ENCODE data around the gene UGT1A4. TPM values are rescaled to one million over a fixed set of nuclear protein-coding genes. Genes with fewer than 3 reads are reported as not detected.

The UGT1A4 gene
- total RNA-seq, 1 experiment from 2014 or later: 73.6 TPM

GRCh38 chr2:233821196-233821595 is 102.7 kb downstream of the UGT1A4 start:
- H3K36me3 ChIP-seq (ENCODE audit: low read depth): no peaks in the 10 kb centered on the region
- no peaks in the 10 kb centered on the region for H4K20me1 ChIP-seq (ENCODE audit: insufficient read depth)
- H3F3A ChIP-seq (ENCODE audit: insufficient read depth, low read depth): no peaks in the 10 kb centered on the region
- ChIA-PET CTCF (no interaction called here), POLR2A (ENCODE audit: unreplicated experiment) (interaction anchor here (0.5 kb wide), 1 partner anchor 1003 kb away, joined by 4 read pairs; no protein-coding TSS in a partner anchor)
- H3K4me3 ChIP-seq: no peak overlapping the region
- TF ChIP-seq, protein P1, sequence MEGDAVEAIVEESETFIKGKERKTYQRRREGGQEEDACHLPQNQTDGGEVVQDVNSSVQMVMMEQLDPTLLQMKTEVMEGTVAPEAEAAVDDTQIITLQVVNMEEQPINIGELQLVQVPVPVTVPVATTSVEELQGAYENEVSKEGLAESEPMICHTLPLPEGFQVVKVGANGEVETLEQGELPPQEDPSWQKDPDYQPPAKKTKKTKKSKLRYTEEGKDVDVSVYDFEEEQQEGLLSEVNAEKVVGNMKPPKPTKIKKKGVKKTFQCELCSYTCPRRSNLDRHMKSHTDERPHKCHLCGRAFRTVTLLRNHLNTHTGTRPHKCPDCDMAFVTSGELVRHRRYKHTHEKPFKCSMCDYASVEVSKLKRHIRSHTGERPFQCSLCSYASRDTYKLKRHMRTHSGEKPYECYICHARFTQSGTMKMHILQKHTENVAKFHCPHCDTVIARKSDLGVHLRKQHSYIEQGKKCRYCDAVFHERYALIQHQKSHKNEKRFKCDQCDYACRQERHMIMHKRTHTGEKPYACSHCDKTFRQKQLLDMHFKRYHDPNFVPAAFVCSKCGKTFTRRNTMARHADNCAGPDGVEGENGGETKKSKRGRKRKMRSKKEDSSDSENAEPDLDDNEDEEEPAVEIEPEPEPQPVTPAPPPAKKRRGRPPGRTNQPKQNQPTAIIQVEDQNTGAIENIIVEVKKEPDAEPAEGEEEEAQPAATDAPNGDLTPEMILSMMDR (conservative IDR thresholded peaks at IDR 0.05): no peak
- no peak for TF ChIP-seq EZH2 (IDR thresholded peaks at IDR 0.05; ENCODE audit: low read depth)
- DNase-seq: no peak
- H3K4me1 ChIP-seq (replicated peaks; ENCODE audit: insufficient read depth): no peaks in the 10 kb centered on the region
- no peak overlapping the region for H3K27ac ChIP-seq
- no peak overlapping the region for H3K4me2 ChIP-seq
- H3K27me3 ChIP-seq (ENCODE audit: insufficient read depth, low read depth): no peaks in the 10 kb centered on the region
- no peaks in the 10 kb centered on the region for H3K79me2 ChIP-seq (ENCODE audit: low read depth)
- H2AFZ ChIP-seq: no peak overlapping the region
- no peaks in the 10 kb centered on the region for H3K9me2 ChIP-seq (ENCODE audit: insufficient read depth)
- H3K9me3 ChIP-seq (ENCODE audit: insufficient read depth, low read depth): no peaks in the 10 kb centered on the region
- no TSS peak for BruUV-seq (replicated peaks)
- intact Hi-C loops (cut with micrococcal nuclease; ENCODE audit: unreplicated experiment): no loop called here

DNA sequence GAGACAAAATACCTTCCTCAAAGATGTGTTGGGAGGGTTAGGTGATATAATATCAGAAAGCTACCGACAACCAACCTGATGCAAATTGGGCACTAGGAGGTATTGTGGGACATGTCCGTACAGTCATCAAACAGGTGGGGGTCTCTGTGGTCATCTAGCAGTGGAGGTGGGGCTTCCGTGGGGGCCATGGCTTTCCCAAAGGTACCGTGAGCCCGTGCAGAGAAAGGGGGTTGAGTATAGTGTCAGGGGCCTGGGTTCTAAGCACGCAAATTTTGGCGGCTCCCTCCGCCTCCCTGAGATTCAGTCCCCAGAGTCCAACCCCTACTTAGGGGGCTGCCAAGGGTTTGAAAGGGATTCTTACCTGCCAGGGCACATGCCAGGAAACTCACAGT is 103.2 kb downstream of the UGT1A4 start:
- ChIA-PET CTCF (no interaction called here), POLR2A (ENCODE audit: unreplicated experiment) (no interaction called here)
- no peak overlapping the region for H3K4me2 ChIP-seq
- DNase-seq: no peak
- H3K4me1 ChIP-seq (replicated peaks; ENCODE audit: insufficient read depth): no peaks in the 10 kb centered on the region
- BruUV-seq (replicated peaks): no TSS peak
- no peaks in the 10 kb centered on the region for H3K27me3 ChIP-seq (ENCODE audit: insufficient read depth, low read depth)
- TF ChIP-seq, protein P1 (conservative IDR thresholded peaks at IDR 0.05): no peak
- no peak for TF ChIP-seq EZH2 (IDR thresholded peaks at IDR 0.05; ENCODE audit: low read depth)
- no peaks in the 10 kb centered on the region for H4K20me1 ChIP-seq (ENCODE audit: insufficient read depth)
- H3K79me2 ChIP-seq (ENCODE audit: low read depth): no peaks in the 10 kb centered on the region
- H3K9me3 ChIP-seq (ENCODE audit: insufficient read depth, low read depth): no peaks in the 10 kb centered on the region
- H2AFZ ChIP-seq: no peak overlapping the region
- no peaks in the 10 kb centered on the region for H3K36me3 ChIP-seq (ENCODE audit: low read depth)
- no peak overlapping the region for H3K4me3 ChIP-seq
- no peaks in the 10 kb centered on the region for H3F3A ChIP-seq (ENCODE audit: insufficient read depth, low read depth)
- H3K27ac ChIP-seq: no peak overlapping the region
- intact Hi-C loops (cut with micrococcal nuclease; ENCODE audit: unreplicated experiment): no loop called here
- no peaks in the 10 kb centered on the region for H3K9me2 ChIP-seq (ENCODE audit: insufficient read depth)

DNA sequence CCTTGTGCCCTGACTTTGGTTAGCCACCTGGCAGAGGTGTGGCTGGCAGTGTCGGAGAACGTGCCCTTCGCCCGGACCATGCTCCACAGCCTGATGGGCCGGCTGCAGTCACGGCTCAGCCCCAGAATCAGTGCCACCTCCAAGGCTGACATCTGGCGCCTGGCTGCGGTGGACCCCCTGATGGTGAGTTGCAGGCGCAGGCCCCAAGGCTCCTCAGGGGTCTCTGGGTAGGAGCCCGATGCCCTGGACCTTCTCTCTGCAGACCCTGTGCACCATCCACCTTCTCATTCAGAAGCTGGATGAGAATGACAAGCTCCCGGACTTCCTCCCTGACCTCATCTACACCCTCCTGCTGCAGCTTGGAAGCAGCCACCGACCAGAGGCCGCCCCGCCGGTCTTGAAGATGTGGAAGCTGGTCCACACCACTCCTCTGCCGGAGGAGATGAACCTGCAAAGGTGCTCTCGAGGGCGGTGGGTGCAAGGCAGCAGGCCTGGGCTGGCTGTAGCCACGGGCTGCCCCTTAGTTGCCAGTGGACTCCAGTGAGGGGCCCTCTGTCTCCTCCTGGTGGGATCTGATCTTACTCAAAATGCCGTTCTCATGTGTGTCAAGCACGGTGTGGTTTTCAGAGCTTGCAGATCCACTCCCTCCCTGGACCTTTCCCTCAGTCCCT is 103.7 kb downstream of the UGT1A4 start:
- no peak for DNase-seq
- no peak for TF ChIP-seq EZH2 (IDR thresholded peaks at IDR 0.05; ENCODE audit: low read depth)
- TF ChIP-seq, protein P1 (conservative IDR thresholded peaks at IDR 0.05): no peak
- H3K9me2 ChIP-seq (ENCODE audit: insufficient read depth): no peaks in the 10 kb centered on the region
- intact Hi-C loops (cut with micrococcal nuclease; ENCODE audit: unreplicated experiment): no loop called here
- POLR2A ChIA-PET (ENCODE audit: unreplicated experiment): no interaction called here
- H3K79me2 ChIP-seq (ENCODE audit: low read depth): no peaks in the 10 kb centered on the region
- CTCF ChIA-PET: interaction anchor here (1.0 kb wide), 1 partner anchor 10 kb away, joined by 3 read pairs; no protein-coding TSS in a partner anchor
- no peak overlapping the region for H2AFZ ChIP-seq
- H4K20me1 ChIP-seq (ENCODE audit: insufficient read depth): no peaks in the 10 kb centered on the region
- no TSS peak for BruUV-seq (replicated peaks)
- H3K4me3 ChIP-seq: no peak overlapping the region
- H3K4me2 ChIP-seq: no peak overlapping the region
- no peaks in the 10 kb centered on the region for H3F3A ChIP-seq (ENCODE audit: insufficient read depth, low read depth)
- H3K27me3 ChIP-seq (ENCODE audit: insufficient read depth, low read depth): no peaks in the 10 kb centered on the region
- no peak overlapping the region for H3K27ac ChIP-seq
- no peaks in the 10 kb centered on the region for H3K36me3 ChIP-seq (ENCODE audit: low read depth)
- no peaks in the 10 kb centered on the region for H3K9me3 ChIP-seq (ENCODE audit: insufficient read depth, low read depth)
- H3K4me1 ChIP-seq (replicated peaks; ENCODE audit: insufficient read depth): no peaks in the 10 kb centered on the region

Other genes with a start within 250 kb of the UGT1A4 start
- 116 and 127 TPM in 2 replicates for gene USP40, start 152.0 kb upstream of the UGT1A4 start, total RNA-seq (2021)
- 0.17 and 0.20 TPM in 2 replicates for gene UGT1A8, start 101.1 kb upstream of the UGT1A4 start, total RNA-seq (2021)
- gene UGT1A10, start 82.3 kb upstream of the UGT1A4 start, total RNA-seq (2021): not detected in 2 replicates
- gene UGT1A9, start 46.8 kb upstream of the UGT1A4 start, total RNA-seq (2021): not detected in 2 replicates
- gene UGT1A7, start 36.8 kb upstream of the UGT1A4 start, total RNA-seq (2021): 20.3 and 26.7 TPM in 2 replicates
- 549 and 643 TPM in 2 replicates for gene UGT1A6, start 25.8 kb upstream of the UGT1A4 start, total RNA-seq (2021)
- 71.3 and 91.2 TPM in 2 replicates for gene UGT1A5, start 5.8 kb upstream of the UGT1A4 start, total RNA-seq (2021)
- gene UGT1A3, start 10.3 kb downstream of the UGT1A4 start, total RNA-seq (2021): 60.3 and 67.1 TPM in 2 replicates
- gene UGT1A1, start 41.5 kb downstream of the UGT1A4 start, total RNA-seq (2021): 64.8 and 70.5 TPM in 2 replicates
- 1.4 and 2.9 TPM in 2 replicates for gene MROH2A, start 59.6 kb downstream of the UGT1A4 start, total RNA-seq (2021)
- gene HJURP, start 135.8 kb downstream of the UGT1A4 start, total RNA-seq (2021): 109 TPM in 2 replicates
- 0.48 and 2.1 TPM in 2 replicates for gene TRPM8, start 198.6 kb downstream of the UGT1A4 start, total RNA-seq (2021)